ENCODE results near the gene RPL35.

GRCh38 chr9:124820698-124821623, 40.8 kb downstream of the RPL35 start:
- TF ChIP-seq EZH2 (IDR thresholded peaks at IDR 0.05; ENCODE audit: low read length) (no peak), CTCF (optimal IDR thresholded peaks at IDR 0.05 in 1 of 3, IDR thresholded peaks at IDR 0.05 in 1 of 3, conservative IDR thresholded peaks at IDR 0.05 in 1 of 3; ENCODE audit: extremely low read depth in 1 of 3, insufficient read depth in 2 of 3, low read length in 3 of 3) (no peak)
